HepG2 (cell line): ENCODE measurements around the gene TNIP1. TPM values are rescaled to one million over a fixed set of nuclear protein-coding genes. Genes with fewer than 3 reads are reported as not detected.

Source experiments
- FOXK1 ChIP-seq: sonication (generic); formaldehyde crosslinking; IDR thresholded peaks from 2 replicates; pipeline ENCODE4 v1.4.0; 2020; ENCODE audit warnings: low read depth, missing genetic modification reagents, borderline replicate concordance
- HDAC1 ChIP-seq: sonication (generic); formaldehyde crosslinking; IDR thresholded peaks from 2 replicates; pipeline ENCODE4 v1.5.1; 2020; ENCODE audit warnings: mild to moderate bottlenecking, missing genetic modification reagents
- KDM4B ChIP-seq: sonication (generic); formaldehyde crosslinking; IDR thresholded peaks from 2 replicates; pipeline ENCODE4 v1.4.0; 2020; ENCODE audit warnings: missing genetic modification reagents
- MAFK ChIP-seq, 2 experiments: IDR thresholded peaks in 1 of 2; conservative IDR thresholded peaks in 1 of 2; 2 replicates each; pipeline ENCODE4 v1.6.1; 2011; ENCODE audit warnings: improper control_type of control experiment in 2 of 2, low read length in 2 of 2
- PRDM15 ChIP-seq: sonication (generic); formaldehyde crosslinking; IDR thresholded peaks from 2 replicates; pipeline ENCODE4 v1.4.0; 2020; ENCODE audit warnings: missing genetic modification reagents
- SALL1 ChIP-seq: sonication (generic); formaldehyde crosslinking; IDR thresholded peaks from 2 replicates; pipeline ENCODE4 v1.8.0; 2022; ENCODE audit warnings: mild to moderate bottlenecking, missing genetic modification reagents
- SP1 ChIP-seq, 2 experiments: fragments of 450-650 bp in 1 of 2; sonication (generic) in 1 of 2; formaldehyde crosslinking in 1 of 2; IDR thresholded peaks; 2 replicates each; pipeline versions ENCODE4 v1.4.0 to v1.6.1; 2016 to 2020; ENCODE audit warnings: missing genetic modification reagents in 1 of 2
- TBL1XR1 ChIP-seq: fragments of 150-350 bp; IDR thresholded peaks from 2 replicates; pipeline ENCODE4 v1.6.1; 2014; ENCODE audit warnings: borderline replicate concordance, low read length; ENCODE audit not compliant: partially characterized antibody
- ZC3H4 ChIP-seq: sonication (generic); formaldehyde crosslinking; IDR thresholded peaks from 2 replicates; pipeline ENCODE4 v1.4.0; 2020; ENCODE audit warnings: missing genetic modification reagents, borderline replicate concordance
- ZNF264 ChIP-seq: sonication (generic); formaldehyde crosslinking; IDR thresholded peaks from 2 replicates; pipeline ENCODE4 v1.4.0; 2020; ENCODE audit warnings: missing genetic modification reagents
- ZNF33A ChIP-seq: sonication (generic); formaldehyde crosslinking; IDR thresholded peaks from 2 replicates; pipeline ENCODE4 v1.5.1; 2020; ENCODE audit warnings: missing genetic modification reagents, mild to moderate bottlenecking, moderate library complexity, borderline replicate concordance
- ZNF703 ChIP-seq: sonication (generic); formaldehyde crosslinking; IDR thresholded peaks from 2 replicates; pipeline ENCODE4 v1.5.1; 2020; ENCODE audit warnings: missing genetic modification reagents, mild to moderate bottlenecking, moderate library complexity, borderline replicate concordance
- ZNF720 ChIP-seq: sonication (generic); formaldehyde crosslinking; IDR thresholded peaks from 2 replicates; pipeline ENCODE4 v1.4.0; 2020; ENCODE audit warnings: missing genetic modification reagents
- polyA plus RNA-seq, 8 experiments: library from polyadenylated mRNA; depleted of rRNA in 3 of 8; stranded (reverse) in 7 of 8; unstranded in 1 of 8; fragments of >200 nt; fragmentation: Illumina TruSeq in 4 of 8; extraction: Trizol in 4 of 8; gene quantifications; 2 replicates each; pipeline versions ENCODE4 v1.2.1 to v1.2.3, GENCODE V29; 2011 to 2016; ENCODE audit warnings: low read depth in 4 of 8, missing spikeins in 1 of 8, mixed read lengths in 1 of 8; ENCODE audit not compliant: insufficient read depth in 1 of 8
- total RNA-seq, 5 experiments: library from RNA; depleted of rRNA; stranded (reverse); fragments of >200 nt; fragmentation: Illumina TruSeq; extraction: Trizol; gene quantifications; 2 replicates each; pipeline ENCODE4 v1.2.3, GENCODE V29; 2016; ENCODE audit warnings: low read depth in 1 of 5
- TF ChIP-seq, protein P1 (sequence below): sonication (generic); formaldehyde crosslinking; IDR thresholded peaks from 2 replicates; pipeline ENCODE4 v1.5.0; 2020; ENCODE audit warnings: mild to moderate bottlenecking, missing genetic modification reagents, borderline replicate concordance
- TF ChIP-seq, protein P2 (sequence below): sonication (generic); formaldehyde crosslinking; IDR thresholded peaks from 2 replicates; pipeline ENCODE4 v1.4.0; 2020; ENCODE audit warnings: mild to moderate bottlenecking, missing genetic modification reagents

TNIP1 gene
- total and polyA plus RNA-seq, 2 of the 13 experiments (the other 11 are each of a cell fraction or from before 2014, with no cell fraction given) = 26.2 to 45.9 TPM

DNA sequence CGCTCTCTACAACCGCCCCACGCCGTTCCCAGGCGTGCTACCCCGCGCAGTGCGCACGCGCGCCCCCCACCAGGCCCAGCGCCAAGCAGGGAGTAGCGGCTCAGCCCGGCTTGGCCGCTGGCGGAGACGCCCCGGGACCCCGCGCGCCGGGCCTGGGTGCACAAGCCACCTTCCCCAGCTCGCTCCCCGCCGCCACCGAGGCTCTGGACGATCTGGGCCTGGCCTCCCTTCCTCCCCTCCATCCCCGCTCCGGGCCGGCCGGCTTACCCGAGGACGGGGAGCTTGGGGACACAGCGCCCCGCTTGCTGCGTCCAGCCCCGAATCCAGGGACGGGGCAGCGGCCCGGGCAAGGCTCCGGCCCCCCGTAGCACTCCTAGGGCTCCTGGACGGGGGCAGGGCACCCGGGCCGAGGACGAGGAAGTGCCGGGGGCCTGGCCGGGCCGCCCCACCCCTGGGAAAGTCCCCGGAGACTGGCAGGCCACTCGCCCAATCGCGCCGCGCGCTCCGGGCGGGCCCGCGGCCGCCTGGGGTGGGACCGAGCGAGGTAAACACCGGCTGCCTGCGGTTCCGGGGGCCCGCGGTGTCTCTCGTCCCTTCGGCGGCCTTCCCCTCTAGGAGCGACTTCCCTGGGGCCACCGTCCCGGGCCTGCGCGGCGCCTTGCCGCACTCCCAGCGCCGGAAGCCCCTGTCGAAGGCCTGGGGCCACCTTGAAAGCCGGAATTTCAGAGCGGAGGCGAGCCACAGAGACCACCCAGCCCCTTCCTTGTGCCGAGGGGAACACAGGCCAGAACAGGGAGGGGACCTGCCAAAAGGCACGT lies at the start of gene TNIP1 (continued):
- TF ChIP-seq, protein P1, sequence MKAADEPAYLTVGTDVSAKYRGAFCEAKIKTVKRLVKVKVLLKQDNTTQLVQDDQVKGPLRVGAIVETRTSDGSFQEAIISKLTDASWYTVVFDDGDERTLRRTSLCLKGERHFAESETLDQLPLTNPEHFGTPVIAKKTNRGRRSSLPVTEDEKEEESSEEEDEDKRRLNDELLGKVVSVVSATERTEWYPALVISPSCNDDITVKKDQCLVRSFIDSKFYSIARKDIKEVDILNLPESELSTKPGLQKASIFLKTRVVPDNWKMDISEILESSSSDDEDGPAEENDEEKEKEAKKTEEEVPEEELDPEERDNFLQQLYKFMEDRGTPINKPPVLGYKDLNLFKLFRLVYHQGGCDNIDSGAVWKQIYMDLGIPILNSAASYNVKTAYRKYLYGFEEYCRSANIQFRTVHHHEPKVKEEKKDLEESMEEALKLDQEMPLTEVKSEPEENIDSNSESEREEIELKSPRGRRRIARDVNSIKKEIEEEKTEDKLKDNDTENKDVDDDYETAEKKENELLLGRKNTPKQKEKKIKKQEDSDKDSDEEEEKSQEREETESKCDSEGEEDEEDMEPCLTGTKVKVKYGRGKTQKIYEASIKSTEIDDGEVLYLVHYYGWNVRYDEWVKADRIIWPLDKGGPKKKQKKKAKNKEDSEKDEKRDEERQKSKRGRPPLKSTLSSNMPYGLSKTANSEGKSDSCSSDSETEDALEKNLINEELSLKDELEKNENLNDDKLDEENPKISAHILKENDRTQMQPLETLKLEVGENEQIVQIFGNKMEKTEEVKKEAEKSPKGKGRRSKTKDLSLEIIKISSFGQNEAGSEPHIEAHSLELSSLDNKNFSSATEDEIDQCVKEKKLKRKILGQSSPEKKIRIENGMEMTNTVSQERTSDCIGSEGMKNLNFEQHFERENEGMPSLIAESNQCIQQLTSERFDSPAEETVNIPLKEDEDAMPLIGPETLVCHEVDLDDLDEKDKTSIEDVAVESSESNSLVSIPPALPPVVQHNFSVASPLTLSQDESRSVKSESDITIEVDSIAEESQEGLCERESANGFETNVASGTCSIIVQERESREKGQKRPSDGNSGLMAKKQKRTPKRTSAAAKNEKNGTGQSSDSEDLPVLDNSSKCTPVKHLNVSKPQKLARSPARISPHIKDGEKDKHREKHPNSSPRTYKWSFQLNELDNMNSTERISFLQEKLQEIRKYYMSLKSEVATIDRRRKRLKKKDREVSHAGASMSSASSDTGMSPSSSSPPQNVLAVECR (CRISPR knock-in tag) = peak; percentile 91
- TF ChIP-seq, protein P2, sequence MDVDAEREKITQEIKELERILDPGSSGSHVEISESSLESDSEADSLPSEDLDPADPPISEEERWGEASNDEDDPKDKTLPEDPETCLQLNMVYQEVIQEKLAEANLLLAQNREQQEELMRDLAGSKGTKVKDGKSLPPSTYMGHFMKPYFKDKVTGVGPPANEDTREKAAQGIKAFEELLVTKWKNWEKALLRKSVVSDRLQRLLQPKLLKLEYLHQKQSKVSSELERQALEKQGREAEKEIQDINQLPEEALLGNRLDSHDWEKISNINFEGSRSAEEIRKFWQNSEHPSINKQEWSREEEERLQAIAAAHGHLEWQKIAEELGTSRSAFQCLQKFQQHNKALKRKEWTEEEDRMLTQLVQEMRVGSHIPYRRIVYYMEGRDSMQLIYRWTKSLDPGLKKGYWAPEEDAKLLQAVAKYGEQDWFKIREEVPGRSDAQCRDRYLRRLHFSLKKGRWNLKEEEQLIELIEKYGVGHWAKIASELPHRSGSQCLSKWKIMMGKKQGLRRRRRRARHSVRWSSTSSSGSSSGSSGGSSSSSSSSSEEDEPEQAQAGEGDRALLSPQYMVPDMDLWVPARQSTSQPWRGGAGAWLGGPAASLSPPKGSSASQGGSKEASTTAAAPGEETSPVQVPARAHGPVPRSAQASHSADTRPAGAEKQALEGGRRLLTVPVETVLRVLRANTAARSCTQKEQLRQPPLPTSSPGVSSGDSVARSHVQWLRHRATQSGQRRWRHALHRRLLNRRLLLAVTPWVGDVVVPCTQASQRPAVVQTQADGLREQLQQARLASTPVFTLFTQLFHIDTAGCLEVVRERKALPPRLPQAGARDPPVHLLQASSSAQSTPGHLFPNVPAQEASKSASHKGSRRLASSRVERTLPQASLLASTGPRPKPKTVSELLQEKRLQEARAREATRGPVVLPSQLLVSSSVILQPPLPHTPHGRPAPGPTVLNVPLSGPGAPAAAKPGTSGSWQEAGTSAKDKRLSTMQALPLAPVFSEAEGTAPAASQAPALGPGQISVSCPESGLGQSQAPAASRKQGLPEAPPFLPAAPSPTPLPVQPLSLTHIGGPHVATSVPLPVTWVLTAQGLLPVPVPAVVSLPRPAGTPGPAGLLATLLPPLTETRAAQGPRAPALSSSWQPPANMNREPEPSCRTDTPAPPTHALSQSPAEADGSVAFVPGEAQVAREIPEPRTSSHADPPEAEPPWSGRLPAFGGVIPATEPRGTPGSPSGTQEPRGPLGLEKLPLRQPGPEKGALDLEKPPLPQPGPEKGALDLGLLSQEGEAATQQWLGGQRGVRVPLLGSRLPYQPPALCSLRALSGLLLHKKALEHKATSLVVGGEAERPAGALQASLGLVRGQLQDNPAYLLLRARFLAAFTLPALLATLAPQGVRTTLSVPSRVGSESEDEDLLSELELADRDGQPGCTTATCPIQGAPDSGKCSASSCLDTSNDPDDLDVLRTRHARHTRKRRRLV (CRISPR knock-in tag) = no peak
- no peak for TF ChIP-seq MAFK (conservative IDR thresholded peaks at IDR 0.05 in 1 of 2, IDR thresholded peaks at IDR 0.05 in 1 of 2; ENCODE audit: low read length in 2 of 2)
- peak; percentile 77; the same call in 1 of the 2 replicates for TF ChIP-seq SALL1 (CRISPR knock-in tag)
- 0 out of 2 replicates have a peak, but pooled peaks have one; percentile 7 for TF ChIP-seq ZNF264 (CRISPR knock-in tag)
- TF ChIP-seq ZC3H4 (CRISPR knock-in tag) = no peak
- TF ChIP-seq FOXK1 (CRISPR knock-in tag) = peak; percentile 97; the same call in 1 of the 2 replicates
- peak; percentile 89 for TF ChIP-seq ZNF33A (CRISPR knock-in tag)
- no peak for TF ChIP-seq ZNF720 (CRISPR knock-in tag)
- TF ChIP-seq PRDM15 (CRISPR knock-in tag) = no peak
- TF ChIP-seq ZNF703 = peak; percentile 97
- TF ChIP-seq TBL1XR1 = no peak
- peak; percentile 80 for TF ChIP-seq HDAC1 (CRISPR knock-in tag)
- TF ChIP-seq SP1 (IDR thresholded peaks at IDR 0.05) = no peak
- peak; percentile 39; the same call in 1 of the 2 replicates for TF ChIP-seq SP1 (CRISPR knock-in tag; IDR thresholded peaks at IDR 0.05)
- peak; percentile 26; the same call in 1 of the 2 replicates for TF ChIP-seq KDM4B (CRISPR knock-in tag)
